ENCODE data around the gene FILIP1L.
A peak's percentile ranks its signal among the peaks of the same experiment; 100 is the strongest.

FILIP1L gene

GRCh38 chr3:99879275-99879674 is 235.0 kb downstream of the FILIP1L start:
- TF ChIP-seq CTCF (conservative IDR thresholded peaks at IDR 0.05; ENCODE audit: low read depth, low read length) = no peak
- H3K4me3 ChIP-seq (ENCODE audit: low read length) = no peak overlapping the region
- DNase-seq (ENCODE audit: low read depth) = no peak

- H3K4me3 ChIP-seq (ENCODE audit: low read length) = no peak overlapping the region
- no peak for TF ChIP-seq CTCF (conservative IDR thresholded peaks at IDR 0.05; ENCODE audit: low read depth, low read length)
- DNase-seq (ENCODE audit: low read depth) = no peak
Observed at GRCh38 chr3:99878005-99878404, 236.3 kb downstream of the FILIP1L start.

DNA sequence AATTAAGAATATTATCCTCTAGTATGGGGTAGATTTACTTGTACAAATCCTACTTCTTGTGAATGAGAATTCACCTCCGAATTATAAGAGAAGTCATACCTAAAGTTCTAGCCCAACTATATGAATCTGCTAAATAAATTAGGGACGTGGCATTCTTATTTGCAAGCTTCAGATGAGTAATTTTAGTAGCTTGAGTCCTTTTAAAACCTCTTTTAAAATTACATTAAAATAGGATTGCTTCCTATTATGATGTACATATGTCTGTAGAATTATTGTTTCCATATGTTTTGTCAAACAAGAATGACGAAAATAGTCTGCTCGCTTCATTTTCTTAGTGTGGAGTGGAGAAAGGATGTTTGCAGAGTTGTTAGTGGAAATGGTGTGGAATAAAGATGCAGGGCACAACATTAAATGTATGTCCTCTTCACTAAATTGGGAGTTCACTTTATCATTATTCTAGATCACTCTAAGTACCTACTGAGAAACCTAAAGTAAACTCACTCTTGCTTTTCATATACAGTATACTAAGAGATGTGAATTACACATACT is 237.2 kb downstream of the FILIP1L start:
- no peak for DNase-seq (ENCODE audit: low read depth)
- H3K4me3 ChIP-seq (ENCODE audit: low read length) = no peak overlapping the region
- no peak for TF ChIP-seq CTCF (conservative IDR thresholded peaks at IDR 0.05; ENCODE audit: low read depth, low read length)

DNA sequence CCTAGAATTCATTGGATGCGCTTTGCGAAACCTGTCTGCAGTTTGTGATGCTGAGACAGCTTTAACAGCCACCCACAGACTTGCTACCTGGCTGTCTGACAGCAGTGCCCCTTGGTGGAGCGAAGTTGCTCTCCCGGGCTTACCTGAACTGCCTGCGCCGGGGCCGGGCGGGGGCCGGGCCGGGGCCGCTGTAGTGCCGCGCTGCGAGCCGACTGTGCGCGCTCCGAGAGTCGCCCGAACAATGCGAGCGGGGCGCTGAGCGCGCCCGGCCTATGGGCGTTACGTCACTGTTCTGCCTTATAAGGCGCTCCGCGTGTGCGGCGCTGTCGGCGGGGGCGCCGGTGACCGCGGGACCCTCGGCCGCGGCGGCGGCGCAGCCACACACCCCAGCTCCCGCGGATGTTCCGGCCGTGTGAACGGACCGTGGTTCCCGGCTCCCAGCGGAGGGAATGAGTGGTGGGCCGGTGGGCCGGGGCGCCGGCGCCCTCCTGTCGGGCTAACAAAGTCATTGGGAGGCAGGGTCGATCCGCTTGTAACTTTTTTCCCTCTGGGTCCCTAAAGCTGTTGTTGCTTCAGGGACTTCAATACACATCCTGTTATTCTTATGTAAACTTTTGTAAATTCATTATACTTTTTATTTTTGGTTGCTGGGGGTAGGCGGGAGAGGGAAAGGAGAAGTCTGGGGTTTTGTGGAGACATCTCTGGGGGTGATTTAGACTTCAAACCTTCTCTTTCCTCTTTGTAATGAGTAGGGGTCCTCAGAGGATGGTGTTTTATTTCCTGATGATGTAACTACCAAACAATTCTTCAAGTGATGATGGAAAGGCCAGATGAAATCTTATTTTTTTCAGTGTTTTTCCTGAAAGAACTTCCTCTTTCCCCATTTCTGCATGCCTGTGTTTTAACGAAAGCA is 238.1 kb downstream of the FILIP1L start:
- TF ChIP-seq CTCF (conservative IDR thresholded peaks at IDR 0.05; ENCODE audit: low read depth, low read length) = no peak
- peak overlapping the region; percentile 87 for H3K4me3 ChIP-seq (ENCODE audit: low read length)
- no peak for DNase-seq (ENCODE audit: low read depth)

DNA sequence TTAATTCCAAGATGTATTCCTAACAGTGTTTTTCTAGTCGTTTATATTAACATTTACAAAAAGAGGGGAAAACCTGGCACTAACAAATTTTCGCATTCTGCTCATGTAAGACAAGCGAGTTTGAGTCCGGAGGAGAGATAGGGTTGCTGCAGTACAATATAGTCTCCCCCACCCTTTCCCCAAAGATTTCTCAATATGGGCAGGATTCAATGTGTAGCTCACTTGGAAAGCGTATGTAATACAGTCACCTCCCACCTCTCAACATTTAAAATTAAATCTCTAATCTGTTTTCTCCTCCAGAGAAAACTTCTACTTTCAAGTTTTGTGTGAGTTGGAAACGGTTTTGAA is 238.7 kb downstream of the FILIP1L start:
- DNase-seq (ENCODE audit: low read depth) = no peak
- no peak for TF ChIP-seq CTCF (conservative IDR thresholded peaks at IDR 0.05; ENCODE audit: low read depth, low read length)
- peak overlapping the region; percentile 87 for H3K4me3 ChIP-seq (ENCODE audit: low read length)

GRCh38 chr3:99874237-99875002 is 239.9 kb downstream of the FILIP1L start:
- peak overlapping the region; percentile 87 for H3K4me3 ChIP-seq (ENCODE audit: low read length)
- no peak for TF ChIP-seq CTCF (conservative IDR thresholded peaks at IDR 0.05; ENCODE audit: low read depth, low read length)

More at GRCh38 chr3:99874237-99875002, 239.9 kb downstream of the FILIP1L start:
- DNase-seq (ENCODE audit: low read depth) = no peak

Data from retinal pigment epithelial cell (primary cell).